Osteocyte (in vitro differentiated cells): Measurements from ENCODE around the gene KDM5D. TPM values are rescaled to one million over a fixed set of nuclear protein-coding genes. Genes with fewer than 3 reads are reported as not detected.

Experiments
- DNase-seq: peaks from one replicate; pipeline ENCODE4 v3.0.0; 2021; ENCODE audit warnings: mixed read lengths; ENCODE audit not compliant: unreplicated experiment; ENCODE audit errors: extremely low spot score
- H3K27ac Mint-ChIP-seq: one replicate; pipeline ENCODE4 v1.8.0; 2021; ENCODE audit warnings: mild to moderate bottlenecking, mixed read lengths; ENCODE audit not compliant: unreplicated experiment
- H3K27me3 Mint-ChIP-seq: one replicate; pipeline ENCODE4 v1.8.0; 2021; ENCODE audit warnings: mixed read lengths; ENCODE audit not compliant: unreplicated experiment
- H3K36me3 Mint-ChIP-seq: one replicate; pipeline ENCODE4 v1.8.0; 2021; ENCODE audit warnings: mixed read lengths; ENCODE audit not compliant: unreplicated experiment
- H3K4me1 Mint-ChIP-seq: one replicate; pipeline ENCODE4 v1.8.0; 2021; ENCODE audit warnings: mixed read lengths; ENCODE audit not compliant: unreplicated experiment
- H3K4me3 Mint-ChIP-seq: one replicate; pipeline ENCODE4 v1.8.0; 2021; ENCODE audit warnings: mild to moderate bottlenecking, moderate library complexity, mixed read lengths; ENCODE audit not compliant: unreplicated experiment
- H3K9me3 Mint-ChIP-seq: one replicate; pipeline ENCODE4 v1.8.0; 2021; ENCODE audit warnings: mixed read lengths; ENCODE audit not compliant: unreplicated experiment
- total RNA-seq: library from RNA; stranded (reverse); gene quantifications from 2 replicates; pipeline ENCODE4 v1.2.1, GENCODE V29; 2021
- TF ChIP-seq, protein P1 (sequence below): fragments of 200-600 bp; sonication (generic); IDR thresholded peaks from 2 replicates; pipeline ENCODE4 v1.5.0; 2021; ENCODE audit warnings: antibody characterized with exemption, mild to moderate bottlenecking, moderate library complexity

Gene KDM5D
- total RNA-seq, 1 donor from 2014 or later, result not detected

DNA sequence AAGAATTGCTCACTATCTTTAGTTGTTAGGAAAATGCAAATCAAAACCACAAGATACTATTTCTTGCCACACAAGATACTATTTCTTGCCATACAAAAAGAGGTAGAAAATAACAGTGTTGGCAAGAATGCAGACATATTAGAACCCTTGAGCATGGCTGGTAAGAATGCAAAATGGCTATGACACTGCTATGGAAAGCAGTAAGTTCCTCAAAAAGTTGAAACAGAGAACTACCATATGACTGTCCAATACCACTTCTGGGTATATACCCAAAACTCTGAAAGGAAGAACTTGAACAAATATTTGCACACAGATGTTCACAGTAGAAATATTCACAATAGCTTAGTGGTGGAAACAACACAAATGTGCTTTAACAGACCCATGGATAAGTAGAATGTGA is 26.6 kb downstream of the KDM5D start:
- H3K36me3 Mint-ChIP-seq, result no peaks in the 10 kb centered on the region
- no peaks in the 10 kb centered on the region for H3K27me3 Mint-ChIP-seq
- no peaks in the 10 kb centered on the region for H3K9me3 Mint-ChIP-seq
- DNase-seq, result no peak
- H3K4me1 Mint-ChIP-seq, result no peaks in the 10 kb centered on the region
- TF ChIP-seq, protein P1, sequence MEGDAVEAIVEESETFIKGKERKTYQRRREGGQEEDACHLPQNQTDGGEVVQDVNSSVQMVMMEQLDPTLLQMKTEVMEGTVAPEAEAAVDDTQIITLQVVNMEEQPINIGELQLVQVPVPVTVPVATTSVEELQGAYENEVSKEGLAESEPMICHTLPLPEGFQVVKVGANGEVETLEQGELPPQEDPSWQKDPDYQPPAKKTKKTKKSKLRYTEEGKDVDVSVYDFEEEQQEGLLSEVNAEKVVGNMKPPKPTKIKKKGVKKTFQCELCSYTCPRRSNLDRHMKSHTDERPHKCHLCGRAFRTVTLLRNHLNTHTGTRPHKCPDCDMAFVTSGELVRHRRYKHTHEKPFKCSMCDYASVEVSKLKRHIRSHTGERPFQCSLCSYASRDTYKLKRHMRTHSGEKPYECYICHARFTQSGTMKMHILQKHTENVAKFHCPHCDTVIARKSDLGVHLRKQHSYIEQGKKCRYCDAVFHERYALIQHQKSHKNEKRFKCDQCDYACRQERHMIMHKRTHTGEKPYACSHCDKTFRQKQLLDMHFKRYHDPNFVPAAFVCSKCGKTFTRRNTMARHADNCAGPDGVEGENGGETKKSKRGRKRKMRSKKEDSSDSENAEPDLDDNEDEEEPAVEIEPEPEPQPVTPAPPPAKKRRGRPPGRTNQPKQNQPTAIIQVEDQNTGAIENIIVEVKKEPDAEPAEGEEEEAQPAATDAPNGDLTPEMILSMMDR, result no peak
- H3K27ac Mint-ChIP-seq, result no peak overlapping the region
- H3K4me3 Mint-ChIP-seq, result no peak overlapping the region

DNA sequence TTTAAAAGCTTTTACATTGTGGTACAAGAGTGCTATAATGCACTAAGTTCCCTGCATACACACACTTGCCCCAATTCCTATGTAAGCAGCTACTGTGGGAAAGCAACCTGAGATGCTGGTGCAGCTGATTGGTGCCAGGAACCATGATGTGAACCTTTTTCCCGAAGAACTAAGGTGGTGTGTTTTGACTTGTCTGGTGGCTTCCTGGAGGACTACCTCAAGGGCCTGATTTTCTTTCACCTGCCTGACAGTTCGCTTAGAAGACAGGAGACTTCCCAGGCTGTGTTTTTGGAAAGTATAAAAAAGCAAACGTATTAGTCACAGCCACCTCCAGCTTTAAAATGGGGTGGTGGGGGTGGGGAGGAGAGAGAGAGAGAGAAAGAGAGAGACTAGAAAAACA is 27.4 kb downstream of the KDM5D start:
- H3K4me3 Mint-ChIP-seq, result no peak overlapping the region
- H3K36me3 Mint-ChIP-seq, result no peaks in the 10 kb centered on the region
- H3K9me3 Mint-ChIP-seq, result no peaks in the 10 kb centered on the region
- H3K27ac Mint-ChIP-seq, result no peak overlapping the region
- H3K4me1 Mint-ChIP-seq, result no peaks in the 10 kb centered on the region
- DNase-seq, result no peak
- no peaks in the 10 kb centered on the region for H3K27me3 Mint-ChIP-seq
- TF ChIP-seq, protein P1, result no peak

DNA sequence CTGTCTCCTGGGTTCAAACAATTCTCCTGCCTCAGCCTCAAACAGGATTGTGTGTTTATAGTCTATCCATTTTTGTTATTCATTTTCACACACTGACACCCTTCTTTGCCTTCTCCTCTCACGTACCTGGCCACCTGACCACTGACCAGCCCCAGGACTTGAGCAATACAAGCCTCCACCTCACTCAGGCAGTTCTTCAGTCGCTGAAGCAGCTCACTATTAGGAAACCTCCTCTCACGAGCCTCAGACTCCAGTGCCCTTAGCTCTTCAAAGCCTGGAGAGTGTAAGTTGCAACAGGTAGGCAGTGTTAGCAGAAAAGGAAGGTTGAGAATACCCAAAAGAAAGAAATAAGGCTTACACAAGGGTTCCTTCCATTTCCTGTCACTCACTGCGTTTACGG is 29.3 kb downstream of the KDM5D start:
- Mint-ChIP-seq H3K27ac (no peak overlapping the region), H3K9me3 (no peaks in the 10 kb centered on the region), H3K4me3 (no peak overlapping the region), H3K27me3 (no peaks in the 10 kb centered on the region), H3K4me1 (no peaks in the 10 kb centered on the region), H3K36me3 (no peaks in the 10 kb centered on the region)
- TF ChIP-seq, protein P1, result no peak
- no peak for DNase-seq

DNA sequence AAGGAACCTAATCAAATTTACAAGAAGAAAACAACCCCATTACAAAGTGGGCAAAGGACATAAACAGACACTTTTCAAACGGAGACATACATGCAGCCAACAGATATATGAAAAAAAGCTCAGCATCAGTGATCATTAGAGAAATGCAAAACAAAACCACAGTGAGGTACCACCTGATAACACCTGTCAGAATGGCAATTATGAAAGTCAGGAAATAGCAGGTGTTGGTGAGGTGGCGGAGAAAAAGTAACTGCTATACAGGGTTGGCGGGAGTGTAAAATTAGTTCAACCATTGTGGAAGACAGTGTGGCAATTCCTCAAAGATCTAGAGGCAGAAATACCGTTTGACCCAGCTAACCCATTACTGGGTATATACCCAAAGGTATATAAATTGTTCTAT is 31.1 kb downstream of the KDM5D start:
- TF ChIP-seq, protein P1, result no peak
- DNase-seq, result no peak
- Mint-ChIP-seq H3K4me1 (no peaks in the 10 kb centered on the region), H3K4me3 (no peak overlapping the region), H3K9me3 (no peaks in the 10 kb centered on the region), H3K27me3 (no peaks in the 10 kb centered on the region), H3K36me3 (no peaks in the 10 kb centered on the region), H3K27ac (no peak overlapping the region)

DNA sequence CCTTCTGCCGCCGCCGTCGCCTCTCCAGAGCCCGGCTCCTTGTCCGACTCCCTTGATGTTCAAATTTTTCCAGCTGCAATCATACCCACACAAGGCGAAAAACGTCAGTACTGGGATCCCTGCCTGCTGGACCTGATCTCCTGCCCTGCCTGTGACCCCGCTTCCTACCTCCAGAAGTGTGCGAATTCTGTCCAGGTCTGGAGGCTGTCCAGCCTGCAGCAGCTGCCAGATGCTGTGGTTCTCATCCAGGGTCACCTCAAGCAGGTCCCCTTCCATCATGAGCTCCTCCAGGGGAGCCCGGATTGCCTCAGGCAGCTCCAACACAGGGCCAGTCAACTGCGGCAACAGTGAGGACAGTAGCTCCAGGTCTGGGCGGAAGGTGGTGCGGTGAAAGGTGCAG is 38.3 kb downstream of the KDM5D start:
- no peaks in the 10 kb centered on the region for H3K36me3 Mint-ChIP-seq
- H3K4me1 Mint-ChIP-seq, result no peaks in the 10 kb centered on the region
- TF ChIP-seq, protein P1, result no peak
- H3K27me3 Mint-ChIP-seq, result no peaks in the 10 kb centered on the region
- no peak for DNase-seq
- H3K4me3 Mint-ChIP-seq, result no peak overlapping the region
- no peaks in the 10 kb centered on the region for H3K9me3 Mint-ChIP-seq
- H3K27ac Mint-ChIP-seq, result no peak overlapping the region
